GM20431 (cell line): ENCODE results near the gene TNNT3.
"Not testable (repeated sequence)": the region's sequence is repeated elsewhere in the genome, so short reads cannot be mapped to it uniquely, and the experiment has no call there.

Experiments used
- in situ Hi-C: fragments of 300-500 bp; cut with MseI, MboI; formaldehyde crosslinking; loops from one replicate; pipeline ENCODE4 v1.15.0; 2020; ENCODE audit warnings: low sequenced_read_pairs; ENCODE audit not compliant: unreplicated experiment

TNNT3 gene

GRCh38 chr11:1880746-1881441 is 38.6 kb upstream of the TNNT3 start:
- in situ Hi-C loops, result no loop called here

GRCh38 chr11:1881442-1882264 is 37.9 kb upstream of the TNNT3 start:
- in situ Hi-C loops, result no loop called here

GRCh38 chr11:1882265-1883238 is 37.0 kb upstream of the TNNT3 start:
- in situ Hi-C loops, result no loop called here

- in situ Hi-C loops, result no loop called here
Measured at GRCh38 chr11:1883346-1884302, 35.9 kb upstream of the TNNT3 start.

GRCh38 chr11:1884303-1884700 is 35.2 kb upstream of the TNNT3 start:
- in situ Hi-C loops, result no loop called here

- in situ Hi-C loops, result not testable (repeated sequence)
Measured at GRCh38 chr11:1886551-1886950, 33.0 kb upstream of the TNNT3 start.

- in situ Hi-C loops, result no loop called here
Measured at GRCh38 chr11:1887451-1888346, 31.8 kb upstream of the TNNT3 start.

- in situ Hi-C loops, result no loop called here
Measured at GRCh38 chr11:1888347-1888753, 31.2 kb upstream of the TNNT3 start.

- in situ Hi-C loops, result no loop called here
Measured at GRCh38 chr11:1888811-1889210, 30.7 kb upstream of the TNNT3 start.

GRCh38 chr11:1889224-1889930 is 30.1 kb upstream of the TNNT3 start:
- in situ Hi-C loops, result no loop called here

GRCh38 chr11:1889941-1890855 is 29.3 kb upstream of the TNNT3 start:
- in situ Hi-C loops, result no loop called here

- in situ Hi-C loops, result no loop called here
Measured at GRCh38 chr11:1890856-1891830, 28.4 kb upstream of the TNNT3 start.

GRCh38 chr11:1891831-1892115 is 27.7 kb upstream of the TNNT3 start, which contains the start of gene PRR33:
PRR33 (minus strand) TSS chr11:1891895; CDS start chr11:1890584, 1,311 bp downstream.
- in situ Hi-C loops, result no loop called here

GRCh38 chr11:1892116-1892515 is 27.4 kb upstream of the TNNT3 start:
- in situ Hi-C loops, result no loop called here

- in situ Hi-C loops, result no loop called here
Measured at GRCh38 chr11:1892558-1892957, 26.9 kb upstream of the TNNT3 start.
